Measurements from ENCODE around the gene CNTRL.

CNTRL gene

DNA sequence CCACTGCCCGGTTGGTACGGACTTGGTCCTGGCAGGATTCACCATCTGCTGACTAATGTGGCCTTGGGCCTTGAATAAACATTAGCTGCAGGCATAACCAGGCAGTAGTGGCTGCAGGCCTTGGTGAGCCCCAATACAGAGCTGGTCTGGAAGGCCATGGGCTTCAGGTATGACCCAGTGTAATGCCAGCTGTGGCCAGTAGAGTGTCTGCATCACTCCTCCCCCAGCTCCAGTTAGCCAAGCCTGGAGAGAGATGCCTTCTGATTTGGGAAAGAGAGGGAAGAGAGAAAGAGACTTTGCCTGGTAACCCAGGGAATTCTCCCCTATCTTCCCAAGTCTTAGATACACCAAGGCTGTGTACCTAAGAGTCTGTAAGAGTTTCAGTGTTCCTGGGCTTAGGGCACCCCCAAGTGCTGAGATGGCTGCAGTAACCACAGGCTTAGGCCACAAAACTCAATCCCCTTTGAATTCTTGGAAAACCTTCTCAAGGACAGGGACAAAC is 19.1 kb upstream of the CNTRL start:
- no peak overlapping the region for H3K4me3 ChIP-seq (replicated peaks in 1 of 2; ENCODE audit: low read depth in 2 of 2, low read length in 2 of 2)
- TF ChIP-seq, protein P1, sequence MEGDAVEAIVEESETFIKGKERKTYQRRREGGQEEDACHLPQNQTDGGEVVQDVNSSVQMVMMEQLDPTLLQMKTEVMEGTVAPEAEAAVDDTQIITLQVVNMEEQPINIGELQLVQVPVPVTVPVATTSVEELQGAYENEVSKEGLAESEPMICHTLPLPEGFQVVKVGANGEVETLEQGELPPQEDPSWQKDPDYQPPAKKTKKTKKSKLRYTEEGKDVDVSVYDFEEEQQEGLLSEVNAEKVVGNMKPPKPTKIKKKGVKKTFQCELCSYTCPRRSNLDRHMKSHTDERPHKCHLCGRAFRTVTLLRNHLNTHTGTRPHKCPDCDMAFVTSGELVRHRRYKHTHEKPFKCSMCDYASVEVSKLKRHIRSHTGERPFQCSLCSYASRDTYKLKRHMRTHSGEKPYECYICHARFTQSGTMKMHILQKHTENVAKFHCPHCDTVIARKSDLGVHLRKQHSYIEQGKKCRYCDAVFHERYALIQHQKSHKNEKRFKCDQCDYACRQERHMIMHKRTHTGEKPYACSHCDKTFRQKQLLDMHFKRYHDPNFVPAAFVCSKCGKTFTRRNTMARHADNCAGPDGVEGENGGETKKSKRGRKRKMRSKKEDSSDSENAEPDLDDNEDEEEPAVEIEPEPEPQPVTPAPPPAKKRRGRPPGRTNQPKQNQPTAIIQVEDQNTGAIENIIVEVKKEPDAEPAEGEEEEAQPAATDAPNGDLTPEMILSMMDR (IDR thresholded peaks at IDR 0.05; ENCODE audit: low read depth, low read length) = peak; percentile 57
- peak; percentile 10 to 20 for DNase-seq (ENCODE audit: low read depth in 2 of 2)

DNA sequence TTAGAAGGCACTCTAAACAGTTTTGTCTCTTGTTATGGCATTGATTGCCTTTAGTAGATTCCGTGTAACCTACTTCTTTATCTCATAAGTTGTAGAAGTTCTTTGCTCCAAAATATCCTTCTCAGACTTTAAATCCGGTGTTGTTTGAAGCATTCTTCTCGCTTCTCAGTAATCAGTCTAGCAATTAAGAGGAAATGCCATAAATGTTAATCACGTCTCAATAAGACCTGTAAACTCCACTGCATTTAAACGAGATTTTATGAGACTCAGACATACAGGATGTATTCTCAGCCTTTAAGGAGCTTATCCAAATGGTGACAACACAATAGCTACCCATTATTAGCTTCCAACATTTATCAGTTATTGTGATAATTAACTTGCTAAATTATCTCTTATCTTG is 16.9 kb upstream of the CNTRL start:
- no peak overlapping the region for H3K4me3 ChIP-seq (replicated peaks in 1 of 2; ENCODE audit: low read depth in 2 of 2, low read length in 2 of 2)
- DNase-seq (ENCODE audit: low read depth in 2 of 2) = no peak
- TF ChIP-seq, protein P1 (IDR thresholded peaks at IDR 0.05; ENCODE audit: low read depth, low read length) = no peak

GRCh38 chr9:121059513-121059912 is 15.2 kb upstream of the CNTRL start:
- TF ChIP-seq, protein P1 (IDR thresholded peaks at IDR 0.05; ENCODE audit: low read depth, low read length) = no peak
- DNase-seq (ENCODE audit: low read depth in 2 of 2) = no peak
- H3K4me3 ChIP-seq (replicated peaks in 1 of 2; ENCODE audit: low read depth in 2 of 2, low read length in 2 of 2) = no peak overlapping the region

DNA sequence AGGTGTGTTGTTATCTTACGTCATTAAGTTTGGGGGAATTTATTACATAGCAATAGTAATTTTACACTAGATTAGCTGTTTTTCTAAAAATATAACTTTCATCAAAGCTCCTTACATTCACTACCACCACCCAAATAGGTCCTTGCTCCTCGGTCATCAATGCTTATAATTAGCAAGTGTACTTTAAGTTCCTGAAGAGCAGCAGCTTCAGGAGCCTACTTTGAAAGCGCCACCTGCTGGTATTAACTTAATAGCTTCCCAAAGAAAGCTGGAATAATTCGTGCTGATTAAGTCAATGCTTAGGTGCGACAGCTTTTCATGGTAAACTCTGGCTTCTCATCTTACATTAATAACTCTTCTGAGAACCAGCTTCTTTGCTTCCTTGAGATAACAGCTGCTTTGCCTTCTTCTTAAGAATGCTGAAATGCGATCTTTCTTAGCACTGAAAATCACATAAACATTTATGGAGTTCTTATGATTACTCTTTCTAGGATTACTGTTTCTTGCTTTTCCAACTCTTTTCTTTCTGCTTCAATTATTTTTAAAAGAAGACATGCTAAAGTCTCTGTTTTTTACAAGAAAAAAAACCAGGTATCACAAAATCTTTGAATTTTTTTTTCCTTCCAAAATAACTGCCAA is 14.6 kb upstream of the CNTRL start:
- DNase-seq (ENCODE audit: low read depth in 2 of 2) = peak; percentile 80 to 84
- TF ChIP-seq, protein P1 (IDR thresholded peaks at IDR 0.05; ENCODE audit: low read depth, low read length) = peak; percentile 73
- H3K4me3 ChIP-seq (replicated peaks in 1 of 2; ENCODE audit: low read depth in 2 of 2, low read length in 2 of 2) = no peak overlapping the region

GRCh38 chr9:121066850-121067249 is 7.9 kb upstream of the CNTRL start:
- TF ChIP-seq, protein P1 (IDR thresholded peaks at IDR 0.05; ENCODE audit: low read depth, low read length) = no peak
- no peak overlapping the region for H3K4me3 ChIP-seq (replicated peaks in 1 of 2; ENCODE audit: low read depth in 2 of 2, low read length in 2 of 2)
- no peak for DNase-seq (ENCODE audit: low read depth in 2 of 2)

DNA sequence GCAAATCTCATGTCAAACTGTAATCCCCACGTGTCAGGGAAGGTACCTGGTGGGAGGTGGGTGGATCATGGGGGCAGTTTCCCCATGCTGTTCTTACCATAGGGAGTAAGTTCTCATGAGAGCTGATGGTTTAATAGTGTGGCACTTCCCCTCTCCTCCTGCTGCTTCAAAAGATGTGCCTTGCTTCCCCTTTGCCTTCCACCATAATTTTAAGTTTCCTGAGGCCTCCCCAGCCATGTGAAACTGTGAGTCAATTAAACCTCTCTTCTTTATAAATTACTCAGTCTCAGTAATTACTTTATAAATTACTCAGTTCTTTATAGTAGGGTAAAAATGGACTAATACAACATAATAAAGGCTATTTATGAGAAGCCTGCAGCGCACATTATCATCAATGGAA is 7.1 kb upstream of the CNTRL start:
- H3K4me3 ChIP-seq (replicated peaks in 1 of 2; ENCODE audit: low read depth in 2 of 2, low read length in 2 of 2) = no peak overlapping the region
- TF ChIP-seq, protein P1 (IDR thresholded peaks at IDR 0.05; ENCODE audit: low read depth, low read length) = no peak
- DNase-seq (ENCODE audit: low read depth in 2 of 2) = no peak

GRCh38 chr9:121069396-121069795 is 5.4 kb upstream of the CNTRL start:
- no peak for DNase-seq (ENCODE audit: low read depth in 2 of 2)
- no peak overlapping the region for H3K4me3 ChIP-seq (replicated peaks in 1 of 2; ENCODE audit: low read depth in 2 of 2, low read length in 2 of 2)
- TF ChIP-seq, protein P1 (IDR thresholded peaks at IDR 0.05; ENCODE audit: low read depth, low read length) = no peak
